Amygdala (tissue), 56 donors: ENCODE results near the gene COL13A1.

Experiments used
- DNase-seq, 56 donors: peaks; one replicate each; lab custom pipeline; 2025; lab: John Stamatoyannopoulos, UW

The COL13A1 gene

GRCh38 chr10:69843923-69844322 lies 42.2 kb downstream of the COL13A1 start:
- no peak for DNase-seq

- no peak for DNase-seq
Observed at GRCh38 chr10:69844698-69845097, 43.0 kb downstream of the COL13A1 start.

GRCh38 chr10:69845574-69846292 lies 44.0 kb downstream of the COL13A1 start:
- peak in 3 of 56 donors; percentile 5 to 34 (median 11) for DNase-seq

- peak in 4 of 56 donors; percentile 4 to 34 (median 12) for DNase-seq
Observed at GRCh38 chr10:69846293-69846921, 44.7 kb downstream of the COL13A1 start.

- DNase-seq, result no peak
Observed at GRCh38 chr10:69847458-69847857, 45.8 kb downstream of the COL13A1 start.

GRCh38 chr10:69847883-69848282 lies 46.2 kb downstream of the COL13A1 start:
- DNase-seq, result no peak

- no peak for DNase-seq
Observed at GRCh38 chr10:69848454-69848853, 46.7 kb downstream of the COL13A1 start.

- no peak for DNase-seq
Observed at GRCh38 chr10:69849825-69850224, 48.1 kb downstream of the COL13A1 start.

- no peak for DNase-seq
Observed at GRCh38 chr10:69850440-69850839, 48.7 kb downstream of the COL13A1 start.

- DNase-seq, result no peak
Observed at GRCh38 chr10:69851306-69851705, 49.6 kb downstream of the COL13A1 start.

- no peak for DNase-seq
Observed at GRCh38 chr10:69853064-69853463, 51.4 kb downstream of the COL13A1 start.

GRCh38 chr10:69854511-69855345 lies 53.0 kb downstream of the COL13A1 start:
- DNase-seq, result no peak

GRCh38 chr10:69855346-69856111 lies 53.8 kb downstream of the COL13A1 start:
- DNase-seq, result peak in 27 of 56 donors; percentile 5 to 63 (median 25)

GRCh38 chr10:69856601-69857166 lies 55.0 kb downstream of the COL13A1 start:
- no peak for DNase-seq

GRCh38 chr10:69858201-69858600 lies 56.5 kb downstream of the COL13A1 start:
- DNase-seq, result no peak

- no peak for DNase-seq
Observed at GRCh38 chr10:69860271-69860670, 58.6 kb downstream of the COL13A1 start.

GRCh38 chr10:69861251-69862240 lies 59.8 kb downstream of the COL13A1 start:
- no peak for DNase-seq

- DNase-seq, result no peak
Observed at GRCh38 chr10:69862882-69863530, 61.3 kb downstream of the COL13A1 start.
